Measurements from ENCODE around the gene PLEKHG2. TPM values are rescaled to one million over a fixed set of nuclear protein-coding genes. Genes with fewer than 3 reads are reported as not detected.

The PLEKHG2 gene
- total RNA-seq, 1 donor from 2014 or later, result 135 TPM

- Mint-ChIP-seq H3K4me1 (peaks cover 20% of the 10 kb centered on the region), H3K27ac (ENCODE audit: unreplicated experiment) (no peak overlapping the region), H3K4me3 (peak overlapping the region; percentile 68), H3K27me3 (ENCODE audit: low read depth) (no peaks in the 10 kb centered on the region), H3K9me3 (no peaks in the 10 kb centered on the region), H3K36me3 (ENCODE audit: low read depth) (peaks cover 6% of the 10 kb centered on the region)
- no peak for DNase-seq (ENCODE audit: low read depth, low spot score)
- TF ChIP-seq CTCF (conservative IDR thresholded peaks at IDR 0.05), result no peak
These were observed 6.5 kb downstream of the PLEKHG2 start for GRCh38 chr19:39419003-39419402.

GRCh38 chr19:39420769-39421168 lies 8.3 kb downstream of the PLEKHG2 start:
- no peak overlapping the region for H3K4me3 Mint-ChIP-seq
- no peak overlapping the region for H3K27ac Mint-ChIP-seq (ENCODE audit: unreplicated experiment)
- no peak for TF ChIP-seq CTCF (conservative IDR thresholded peaks at IDR 0.05)
- DNase-seq (ENCODE audit: low read depth, low spot score), result no peak
- H3K36me3 Mint-ChIP-seq (ENCODE audit: low read depth), result peaks cover 9% of the 10 kb centered on the region
- H3K4me1 Mint-ChIP-seq, result peaks cover 11% of the 10 kb centered on the region
- no peaks in the 10 kb centered on the region for H3K9me3 Mint-ChIP-seq
- no peaks in the 10 kb centered on the region for H3K27me3 Mint-ChIP-seq (ENCODE audit: low read depth)

GRCh38 chr19:39422020-39422419 lies 9.6 kb downstream of the PLEKHG2 start:
- no peak for DNase-seq (ENCODE audit: low read depth, low spot score)
- no peak overlapping the region for H3K27ac Mint-ChIP-seq (ENCODE audit: unreplicated experiment)
- H3K36me3 Mint-ChIP-seq (ENCODE audit: low read depth), result peaks cover 11% of the 10 kb centered on the region
- no peak for TF ChIP-seq CTCF (conservative IDR thresholded peaks at IDR 0.05)
- H3K9me3 Mint-ChIP-seq, result no peaks in the 10 kb centered on the region
- peaks cover 21% of the 10 kb centered on the region for H3K4me1 Mint-ChIP-seq
- H3K4me3 Mint-ChIP-seq, result no peak overlapping the region
- H3K27me3 Mint-ChIP-seq (ENCODE audit: low read depth), result no peaks in the 10 kb centered on the region

- peak overlapping the region; percentile 12 for H3K27ac Mint-ChIP-seq (ENCODE audit: unreplicated experiment)
- no peak overlapping the region for H3K4me3 Mint-ChIP-seq
- H3K27me3 Mint-ChIP-seq (ENCODE audit: low read depth), result no peaks in the 10 kb centered on the region
- no peaks in the 10 kb centered on the region for H3K9me3 Mint-ChIP-seq
- peaks cover 11% of the 10 kb centered on the region for H3K36me3 Mint-ChIP-seq (ENCODE audit: low read depth)
- no peak for DNase-seq (ENCODE audit: low read depth, low spot score)
- H3K4me1 Mint-ChIP-seq, result peaks cover 21% of the 10 kb centered on the region
- no peak for TF ChIP-seq CTCF (conservative IDR thresholded peaks at IDR 0.05)
These were observed 11.0 kb downstream of the PLEKHG2 start for GRCh38 chr19:39423258-39424086.

GRCh38 chr19:39424934-39425333 lies 12.5 kb downstream of the PLEKHG2 start:
- Mint-ChIP-seq H3K4me3 (no peak overlapping the region), H3K36me3 (ENCODE audit: low read depth) (peaks cover 11% of the 10 kb centered on the region), H3K4me1 (peaks cover 29% of the 10 kb centered on the region), H3K27ac (ENCODE audit: unreplicated experiment) (no peak overlapping the region), H3K9me3 (no peaks in the 10 kb centered on the region), H3K27me3 (ENCODE audit: low read depth) (no peaks in the 10 kb centered on the region)
- no peak for TF ChIP-seq CTCF (conservative IDR thresholded peaks at IDR 0.05)
- DNase-seq (ENCODE audit: low read depth, low spot score), result no peak

Data from neural crest cell (in vitro differentiated cells).